MG63 (cell line): ENCODE measurements around the gene AZI2. TPM values are rescaled to one million over a fixed set of nuclear protein-coding genes. Genes with fewer than 3 reads are reported as not detected.

Experiments
- DNase-seq: peaks from one replicate; pipeline ENCODE4 v3.0.0-alpha.2; 2020
- H3K27me3 ChIP-seq: fragments of 250-450 bp; sonication (Bioruptor Pico); 2 replicates; pipeline ENCODE4 v1.5.1; 2020; ENCODE audit warnings: mild to moderate bottlenecking, moderate library complexity
- H3K36me3 ChIP-seq: fragments of 250-450 bp; sonication (Bioruptor Pico); 2 replicates; pipeline ENCODE4 v1.5.1; 2020; ENCODE audit warnings: mild to moderate bottlenecking, moderate library complexity
- H3K4me3 ChIP-seq: fragments of 250-450 bp; sonication (Bioruptor Pico); 2 replicates; pipeline ENCODE4 v1.5.1; 2020; ENCODE audit warnings: mild to moderate bottlenecking, moderate library complexity
- H3K9me3 ChIP-seq: fragments of 250-450 bp; sonication (Bioruptor Pico); 2 replicates; pipeline ENCODE4 v1.5.1; 2020; ENCODE audit warnings: mild to moderate bottlenecking, moderate library complexity
- total RNA-seq: library from RNA; depleted of rRNA; stranded (reverse); fragments of >200 nt; shearing (Covaris generic); gene quantifications from 2 replicates; pipeline ENCODE4 v1.2.3, GENCODE V29; 2014; ENCODE audit warnings: low replicate concordance; rRNA removed

Gene AZI2
- total RNA-seq, 1 experiment from 2014 or later: 51.7 TPM

- Histone ChIP-seq H3K9me3 (0 out of 2 replicates have a peak, but pooled peaks cover 2% of the 10 kb centered on the region), H3K27me3 (no peaks in the 10 kb centered on the region), H3K36me3 (no peaks in the 10 kb centered on the region), H3K4me3 (no peak overlapping the region)
- DNase-seq: no peak
Observed at GRCh38 chr3:28273837-28274236, 74.8 kb downstream of the AZI2 start.

Other genes starting within 250 kb of the AZI2 start
- 18.0 and 18.9 TPM in 2 replicates for gene CMC1, start 107.2 kb downstream of the AZI2 start, total RNA-seq
- gene ZCWPW2, start 103 bp downstream of the AZI2 start, total RNA-seq: not detected in 2 replicates